ENCODE data around the gene MSRB3. TPM values are rescaled to one million over a fixed set of nuclear protein-coding genes. Genes with fewer than 3 reads are reported as not detected.

The MSRB3 gene
- total RNA-seq, 2 donors from 2014 or later = 1.2 to 2.1 TPM

DNA sequence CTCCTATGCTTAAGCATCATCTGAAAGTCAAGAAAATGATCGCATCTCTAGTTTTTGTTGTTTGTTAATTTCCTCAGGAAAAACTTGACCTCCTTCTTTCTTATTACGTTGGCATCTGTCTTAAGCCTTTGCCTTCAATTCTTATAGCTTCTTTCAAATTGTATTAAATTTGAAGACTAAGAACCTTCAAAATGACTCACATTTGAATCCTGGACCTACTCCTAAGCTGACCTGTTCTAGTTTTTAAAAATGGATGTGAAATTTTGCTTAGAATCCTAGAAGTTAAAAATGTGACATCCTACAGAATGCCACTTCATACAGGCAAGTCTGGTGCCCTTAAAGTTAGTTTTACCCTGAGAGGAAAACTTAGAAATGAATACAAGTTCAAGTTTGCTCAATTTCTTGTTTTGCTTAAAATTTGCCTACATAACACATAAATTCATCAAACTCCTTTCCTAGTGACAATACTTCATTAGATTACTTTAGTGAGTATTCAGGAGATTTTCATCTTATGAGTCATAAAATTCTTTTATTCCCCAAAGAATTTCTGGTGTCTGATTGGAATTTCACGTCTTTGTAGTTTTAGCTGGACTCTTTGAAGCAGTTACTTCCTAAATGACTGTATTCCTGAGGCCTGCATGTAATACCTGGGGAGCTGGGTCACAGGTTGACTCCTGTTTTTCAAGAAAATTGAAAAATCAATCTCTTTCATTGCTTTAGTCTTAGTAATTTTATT is 152.3 kb downstream of the MSRB3 start:
- Mint-ChIP-seq H3K36me3 (ENCODE audit: low read depth) (no peaks in the 10 kb centered on the region), H3K27ac (no peak overlapping the region), H3K4me3 (no peak overlapping the region), H3K9me3 (peaks cover 2% of the 10 kb centered on the region), H3K4me1 (peaks cover 10% of the 10 kb centered on the region), H3K27me3 (ENCODE audit: insufficient read depth) (peaks cover 94% of the 10 kb centered on the region)
- no peak for DNase-seq
- H3K36me3 ChIP-seq (ENCODE audit: control insufficient read depth, insufficient read depth, low read length) = no peaks in the 10 kb centered on the region
- WGBS, 2 experiments (ENCODE audit: insufficient coverage in 1 of 2, insufficient read length in 1 of 2) = 96% methylated on average over 2 to 3 of the region's 3 CpGs
- peaks cover 91% of the 10 kb centered on the region for H3K27me3 ChIP-seq (ENCODE audit: control insufficient read depth, insufficient read depth, low read length, poor library complexity, severe bottlenecking)
- H3K27ac ChIP-seq (ENCODE audit: low read depth, low read length) = no peak overlapping the region
- TF ChIP-seq, protein P1, sequence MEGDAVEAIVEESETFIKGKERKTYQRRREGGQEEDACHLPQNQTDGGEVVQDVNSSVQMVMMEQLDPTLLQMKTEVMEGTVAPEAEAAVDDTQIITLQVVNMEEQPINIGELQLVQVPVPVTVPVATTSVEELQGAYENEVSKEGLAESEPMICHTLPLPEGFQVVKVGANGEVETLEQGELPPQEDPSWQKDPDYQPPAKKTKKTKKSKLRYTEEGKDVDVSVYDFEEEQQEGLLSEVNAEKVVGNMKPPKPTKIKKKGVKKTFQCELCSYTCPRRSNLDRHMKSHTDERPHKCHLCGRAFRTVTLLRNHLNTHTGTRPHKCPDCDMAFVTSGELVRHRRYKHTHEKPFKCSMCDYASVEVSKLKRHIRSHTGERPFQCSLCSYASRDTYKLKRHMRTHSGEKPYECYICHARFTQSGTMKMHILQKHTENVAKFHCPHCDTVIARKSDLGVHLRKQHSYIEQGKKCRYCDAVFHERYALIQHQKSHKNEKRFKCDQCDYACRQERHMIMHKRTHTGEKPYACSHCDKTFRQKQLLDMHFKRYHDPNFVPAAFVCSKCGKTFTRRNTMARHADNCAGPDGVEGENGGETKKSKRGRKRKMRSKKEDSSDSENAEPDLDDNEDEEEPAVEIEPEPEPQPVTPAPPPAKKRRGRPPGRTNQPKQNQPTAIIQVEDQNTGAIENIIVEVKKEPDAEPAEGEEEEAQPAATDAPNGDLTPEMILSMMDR (conservative IDR thresholded peaks at IDR 0.05) = no peak
- H3K9me3 ChIP-seq (ENCODE audit: control insufficient read depth, low read length) = peaks cover 22% of the 10 kb centered on the region
- no peak overlapping the region for H3K4me3 ChIP-seq (ENCODE audit: low read length)
- no peak overlapping the region for H3K9ac ChIP-seq (ENCODE audit: extremely low read depth, low read length, poor library complexity, severe bottlenecking)
- no peaks in the 10 kb centered on the region for H3K4me1 ChIP-seq (ENCODE audit: control insufficient read depth, insufficient read depth, low read length)

DNA sequence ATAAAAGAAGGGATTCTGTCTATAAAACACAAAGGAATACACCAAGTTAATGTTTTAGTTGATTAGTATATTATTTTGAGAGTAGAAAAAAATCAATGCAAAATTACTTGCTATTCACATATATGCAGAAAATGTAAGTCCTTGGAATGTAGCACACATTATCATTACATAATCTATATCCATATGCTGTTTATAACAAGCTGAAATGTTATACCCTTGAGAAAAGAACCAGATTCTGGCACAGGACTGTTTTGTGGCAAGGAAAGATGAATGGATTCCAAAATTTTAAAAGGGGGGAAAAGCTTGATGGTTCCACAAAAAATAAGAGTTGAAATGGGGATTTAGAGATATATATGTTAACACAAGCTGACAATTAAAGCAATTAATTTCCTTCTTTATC is 153.6 kb downstream of the MSRB3 start:
- Histone ChIP-seq H3K36me3 (ENCODE audit: control insufficient read depth, insufficient read depth, low read length) (no peaks in the 10 kb centered on the region), H3K27me3 (ENCODE audit: control insufficient read depth, insufficient read depth, low read length, poor library complexity, severe bottlenecking) (peaks cover 99% of the 10 kb centered on the region), H3K4me3 (ENCODE audit: low read length) (no peak overlapping the region), H3K9me3 (ENCODE audit: control insufficient read depth, low read length) (peaks cover 22% of the 10 kb centered on the region), H3K9ac (ENCODE audit: extremely low read depth, low read length, poor library complexity, severe bottlenecking) (no peak overlapping the region), H3K27ac (ENCODE audit: low read depth, low read length) (no peak overlapping the region), H3K4me1 (ENCODE audit: control insufficient read depth, insufficient read depth, low read length) (no peaks in the 10 kb centered on the region)
- Mint-ChIP-seq H3K36me3 (ENCODE audit: low read depth) (no peaks in the 10 kb centered on the region), H3K9me3 (peaks cover 2% of the 10 kb centered on the region), H3K4me3 (no peak overlapping the region), H3K27me3 (ENCODE audit: insufficient read depth) (peaks cover 100% of the 10 kb centered on the region), H3K4me1 (peaks cover 1% of the 10 kb centered on the region), H3K27ac (no peak overlapping the region)
- TF ChIP-seq, protein P1 (conservative IDR thresholded peaks at IDR 0.05) = no peak
- no peak for DNase-seq

DNA sequence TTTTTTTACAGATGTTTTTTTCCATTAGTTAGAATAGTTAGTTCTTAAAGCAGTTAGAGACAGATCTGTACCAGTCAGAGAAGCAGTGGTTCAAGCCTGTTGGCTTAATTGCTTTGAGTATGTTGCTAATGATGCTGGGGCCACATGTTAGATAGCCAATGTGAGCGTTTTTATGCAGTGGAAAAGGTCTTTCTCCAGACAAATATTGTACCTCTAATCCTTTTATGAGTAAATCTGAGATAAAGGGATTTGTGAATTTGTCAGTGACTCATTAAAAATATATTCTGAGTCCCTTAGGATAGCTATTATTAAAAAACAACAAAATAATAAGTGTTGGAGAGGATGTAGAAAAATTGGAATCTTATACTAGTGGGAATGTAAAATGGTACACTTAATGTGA is 154.2 kb downstream of the MSRB3 start:
- Mint-ChIP-seq H3K9me3 (peaks cover 2% of the 10 kb centered on the region), H3K4me1 (no peaks in the 10 kb centered on the region), H3K27me3 (ENCODE audit: insufficient read depth) (peaks cover 100% of the 10 kb centered on the region), H3K27ac (no peak overlapping the region), H3K4me3 (no peak overlapping the region), H3K36me3 (ENCODE audit: low read depth) (no peaks in the 10 kb centered on the region)
- WGBS, 2 experiments (ENCODE audit: insufficient coverage in 1 of 2, insufficient read length in 1 of 2) = 14% methylated on average over 1 of the region's 1 CpG; no CpG with 5 or more reads in 1 of the 2 experiments
- peaks cover 99% of the 10 kb centered on the region for H3K27me3 ChIP-seq (ENCODE audit: control insufficient read depth, insufficient read depth, low read length, poor library complexity, severe bottlenecking)
- TF ChIP-seq, protein P1 (conservative IDR thresholded peaks at IDR 0.05) = no peak
- no peaks in the 10 kb centered on the region for H3K36me3 ChIP-seq (ENCODE audit: control insufficient read depth, insufficient read depth, low read length)
- H3K4me1 ChIP-seq (ENCODE audit: control insufficient read depth, insufficient read depth, low read length) = no peaks in the 10 kb centered on the region
- H3K9me3 ChIP-seq (ENCODE audit: control insufficient read depth, low read length) = peaks cover 22% of the 10 kb centered on the region
- H3K4me3 ChIP-seq (ENCODE audit: low read length) = no peak overlapping the region
- H3K9ac ChIP-seq (ENCODE audit: extremely low read depth, low read length, poor library complexity, severe bottlenecking) = no peak overlapping the region
- no peak overlapping the region for H3K27ac ChIP-seq (ENCODE audit: low read depth, low read length)
- DNase-seq = no peak

All from endodermal cell (in vitro differentiated cells).